ENCODE measurements around the gene PODXL. TPM values are rescaled to one million over a fixed set of nuclear protein-coding genes. Genes with fewer than 3 reads are reported as not detected.

PODXL gene
- total RNA-seq, 6 experiments from 2014 or later, result 10.4 to 23.2 (median 21.3) TPM

DNA sequence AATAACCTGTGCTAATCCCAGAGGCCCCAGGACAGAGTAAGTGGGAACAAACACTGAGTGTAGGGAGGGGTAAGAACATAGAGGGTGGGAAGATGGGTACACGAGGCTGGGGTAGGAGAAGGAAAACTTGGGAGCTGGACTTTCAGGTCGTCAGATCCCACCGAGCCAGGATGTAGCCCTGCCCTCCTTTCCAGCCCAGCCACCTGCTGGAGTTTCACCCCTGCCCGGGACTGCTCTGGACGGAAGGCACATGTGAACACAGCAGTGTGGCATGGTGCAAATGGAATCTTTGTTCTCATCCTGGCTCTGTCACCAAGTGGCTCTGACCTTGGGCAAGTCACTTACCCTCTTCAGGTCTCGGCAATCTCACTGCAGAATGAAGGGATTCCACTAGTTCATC is 52.8 kb downstream of the PODXL start:
- no peak overlapping the region for H3K27ac Mint-ChIP-seq
- H3K9me3 Mint-ChIP-seq, result no peaks in the 10 kb centered on the region
- H3K4me1 Mint-ChIP-seq (ENCODE audit: low read depth), result peaks cover 55% of the 10 kb centered on the region
- H3K27me3 Mint-ChIP-seq (ENCODE audit: insufficient read depth), result peaks cover 3% of the 10 kb centered on the region
- no peak for DNase-seq
- peaks cover 9% of the 10 kb centered on the region; the same call in 1 of the 2 replicates for H3K36me3 Mint-ChIP-seq (ENCODE audit: low read depth)
- H3K4me3 Mint-ChIP-seq, result no peak overlapping the region
- TF ChIP-seq, protein P1, sequence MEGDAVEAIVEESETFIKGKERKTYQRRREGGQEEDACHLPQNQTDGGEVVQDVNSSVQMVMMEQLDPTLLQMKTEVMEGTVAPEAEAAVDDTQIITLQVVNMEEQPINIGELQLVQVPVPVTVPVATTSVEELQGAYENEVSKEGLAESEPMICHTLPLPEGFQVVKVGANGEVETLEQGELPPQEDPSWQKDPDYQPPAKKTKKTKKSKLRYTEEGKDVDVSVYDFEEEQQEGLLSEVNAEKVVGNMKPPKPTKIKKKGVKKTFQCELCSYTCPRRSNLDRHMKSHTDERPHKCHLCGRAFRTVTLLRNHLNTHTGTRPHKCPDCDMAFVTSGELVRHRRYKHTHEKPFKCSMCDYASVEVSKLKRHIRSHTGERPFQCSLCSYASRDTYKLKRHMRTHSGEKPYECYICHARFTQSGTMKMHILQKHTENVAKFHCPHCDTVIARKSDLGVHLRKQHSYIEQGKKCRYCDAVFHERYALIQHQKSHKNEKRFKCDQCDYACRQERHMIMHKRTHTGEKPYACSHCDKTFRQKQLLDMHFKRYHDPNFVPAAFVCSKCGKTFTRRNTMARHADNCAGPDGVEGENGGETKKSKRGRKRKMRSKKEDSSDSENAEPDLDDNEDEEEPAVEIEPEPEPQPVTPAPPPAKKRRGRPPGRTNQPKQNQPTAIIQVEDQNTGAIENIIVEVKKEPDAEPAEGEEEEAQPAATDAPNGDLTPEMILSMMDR (IDR thresholded peaks at IDR 0.05), result no peak

DNA sequence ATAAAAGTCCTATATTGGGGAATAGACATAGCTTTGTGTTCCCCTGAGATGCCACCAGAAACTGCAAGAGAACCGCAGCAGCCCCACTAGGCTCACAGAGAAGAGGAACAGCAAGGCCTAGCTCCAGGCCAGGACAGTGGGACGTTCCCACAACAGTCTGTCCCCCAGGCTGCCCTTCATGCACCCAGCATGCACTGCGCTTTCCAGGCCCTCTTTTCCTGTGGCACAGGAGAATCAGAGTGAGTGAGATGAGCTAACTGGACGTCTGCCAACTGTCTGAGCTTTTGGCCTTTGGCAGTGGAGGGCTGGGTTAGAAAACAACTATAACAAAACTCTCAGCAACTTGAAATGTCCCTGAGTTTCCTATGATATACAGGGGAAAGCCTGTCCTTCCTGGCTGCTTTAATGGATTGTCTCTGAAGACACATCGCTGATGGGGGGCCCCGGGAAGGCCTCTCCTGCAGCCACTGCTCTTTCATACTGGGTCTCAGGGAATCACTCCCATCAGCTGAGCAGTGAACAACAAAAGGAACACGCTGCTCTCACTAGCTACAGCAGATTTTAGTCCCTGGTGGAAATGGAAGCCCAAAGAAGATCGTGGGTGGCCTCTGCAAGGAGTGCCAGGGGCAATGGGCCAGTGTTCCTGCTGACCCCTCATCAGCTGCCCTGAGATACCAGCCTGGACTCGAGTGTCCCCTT is 53.5 kb downstream of the PODXL start:
- Mint-ChIP-seq H3K36me3 (ENCODE audit: low read depth) (peaks cover 9% of the 10 kb centered on the region; the same call in 1 of the 2 replicates), H3K4me3 (no peak overlapping the region), H3K4me1 (ENCODE audit: low read depth) (peaks cover 50% of the 10 kb centered on the region), H3K27me3 (ENCODE audit: insufficient read depth) (peaks cover 3% of the 10 kb centered on the region), H3K27ac (peak overlapping the region; percentile 80), H3K9me3 (no peaks in the 10 kb centered on the region)
- TF ChIP-seq, protein P1 (IDR thresholded peaks at IDR 0.05), result no peak
- peak; percentile 56 for DNase-seq

DNA sequence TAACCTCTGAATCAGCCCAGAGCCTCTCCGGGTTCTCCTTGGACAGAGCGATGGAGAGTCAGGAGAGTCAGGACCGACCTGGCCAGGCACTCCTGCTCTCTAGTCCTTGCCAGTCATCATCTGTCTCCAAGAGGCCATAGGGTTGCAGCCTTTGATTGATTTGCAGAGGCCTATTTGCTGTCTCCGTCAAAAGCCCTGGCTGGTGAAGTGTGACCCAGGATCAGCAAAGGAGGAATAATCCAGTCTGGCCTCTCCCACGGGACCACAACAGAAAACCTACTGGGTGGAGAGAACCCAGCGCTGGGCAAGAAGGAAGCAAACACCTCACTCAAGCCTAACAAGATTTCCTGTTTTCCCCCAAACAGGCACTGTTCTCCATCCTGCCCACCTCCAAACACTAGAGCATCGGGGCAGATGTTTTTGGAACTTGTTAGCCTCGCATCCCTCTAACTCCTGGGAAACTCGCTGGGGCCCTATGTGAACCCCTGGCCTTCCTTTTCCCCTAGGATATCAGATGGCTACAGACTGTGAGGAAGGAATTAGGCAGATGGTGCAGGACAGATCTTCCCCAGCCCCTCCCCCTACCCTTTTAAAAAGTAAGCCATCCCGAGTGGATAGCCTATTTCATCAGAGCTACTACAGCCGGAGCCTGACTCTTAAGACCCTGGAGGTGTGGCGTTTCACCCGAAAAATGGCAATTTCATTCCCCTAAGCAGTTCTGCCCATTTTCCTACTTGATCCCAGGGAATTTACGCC is 54.3 kb downstream of the PODXL start:
- no peak for DNase-seq
- Mint-ChIP-seq H3K4me3 (no peak overlapping the region), H3K27me3 (ENCODE audit: insufficient read depth) (peaks cover 3% of the 10 kb centered on the region), H3K27ac (peak overlapping the region; percentile 80), H3K4me1 (ENCODE audit: low read depth) (peaks cover 48% of the 10 kb centered on the region), H3K36me3 (ENCODE audit: low read depth) (peaks cover 9% of the 10 kb centered on the region), H3K9me3 (no peaks in the 10 kb centered on the region)
- TF ChIP-seq, protein P1 (IDR thresholded peaks at IDR 0.05), result no peak

DNA sequence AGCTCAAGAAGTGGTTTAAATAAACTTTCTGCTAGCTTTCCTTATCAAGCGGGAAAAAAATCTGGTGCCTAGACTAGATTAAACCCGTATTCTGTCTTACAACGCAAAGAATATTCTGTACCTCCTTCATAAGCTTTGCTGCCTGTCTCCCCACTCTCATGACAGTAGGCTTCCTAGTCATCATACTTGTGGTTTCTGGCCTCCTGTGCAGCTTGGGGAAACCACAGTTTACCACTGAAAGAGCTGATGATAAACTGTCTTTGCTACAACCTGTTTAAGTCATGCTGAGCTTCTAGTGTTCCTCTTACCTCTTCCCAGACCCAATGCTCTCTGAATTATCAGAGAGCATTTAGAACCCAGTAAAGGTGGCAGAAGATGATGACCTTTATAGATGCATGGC is 55.0 kb downstream of the PODXL start:
- Mint-ChIP-seq H3K27ac (peak overlapping the region; percentile 38), H3K4me1 (ENCODE audit: low read depth) (peaks cover 54% of the 10 kb centered on the region), H3K9me3 (no peaks in the 10 kb centered on the region), H3K27me3 (ENCODE audit: insufficient read depth) (peaks cover 3% of the 10 kb centered on the region), H3K4me3 (no peak overlapping the region), H3K36me3 (ENCODE audit: low read depth) (peaks cover 9% of the 10 kb centered on the region)
- TF ChIP-seq, protein P1 (IDR thresholded peaks at IDR 0.05), result no peak
- DNase-seq, result peak; percentile 66

DNA sequence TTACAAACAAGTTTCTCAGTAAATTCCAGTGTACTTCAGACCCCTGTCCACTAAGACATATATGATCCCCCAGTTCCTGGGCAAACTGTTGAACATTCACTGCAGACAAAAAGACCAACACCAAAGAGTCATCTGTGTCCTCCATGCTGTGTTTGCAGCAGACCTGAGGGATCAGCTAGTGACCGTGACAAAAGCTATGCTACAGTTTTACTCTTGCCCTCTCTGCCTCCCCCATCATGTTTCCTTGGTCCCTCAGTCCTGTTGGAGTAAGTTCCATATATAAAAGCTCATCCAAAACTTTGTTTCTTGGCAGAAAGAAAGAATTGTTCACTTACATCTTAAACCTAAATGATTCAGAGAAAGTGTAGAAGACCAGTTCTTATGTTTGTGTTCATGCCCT is 56.1 kb downstream of the PODXL start:
- no peaks in the 10 kb centered on the region for H3K9me3 Mint-ChIP-seq
- TF ChIP-seq, protein P1 (IDR thresholded peaks at IDR 0.05), result no peak
- no peak overlapping the region for H3K4me3 Mint-ChIP-seq
- H3K36me3 Mint-ChIP-seq (ENCODE audit: low read depth), result peaks cover 9% of the 10 kb centered on the region
- peak overlapping the region; percentile 38 for H3K27ac Mint-ChIP-seq
- peaks cover 3% of the 10 kb centered on the region for H3K27me3 Mint-ChIP-seq (ENCODE audit: insufficient read depth)
- peaks cover 54% of the 10 kb centered on the region for H3K4me1 Mint-ChIP-seq (ENCODE audit: low read depth)
- DNase-seq, result no peak
